Stimulated activated CD8-positive, alpha-beta memory T cell treated with anti-CD3 and anti-CD28 coated beads, Interleukin-7, amount 100 ng/mL, for 1 hour (primary cell): ENCODE data around the gene NOSTRIN.
"Not testable (repeated sequence)": the region's sequence is repeated elsewhere in the genome, so short reads cannot be mapped to it uniquely, and the experiment has no call there.

ENCODE experiments used
- DNase-seq, 2 donors: peaks; one replicate each; pipeline ENCODE4 v3.0.0-alpha.2; 2020; ENCODE audit warnings: low read depth in 2 of 2

Gene NOSTRIN

GRCh38 chr2:168801961-168802858, at the start of gene NOSTRIN:
Gene NOSTRIN (plus strand): TSS chr2:168802637. CDS start chr2:168802647, 10 bp downstream.
- DNase-seq, result no peak

- no peak for DNase-seq
These were observed 48.6 kb upstream of the NOSTRIN start for GRCh38 chr2:168753765-168754329.

GRCh38 chr2:168757223-168757622, 45.2 kb upstream of the NOSTRIN start:
- no peak for DNase-seq

GRCh38 chr2:168758970-168759820, 43.2 kb upstream of the NOSTRIN start:
- no peak for DNase-seq

- no peak for DNase-seq
These were observed 37.0 kb upstream of the NOSTRIN start for GRCh38 chr2:168765401-168765800.

- no peak for DNase-seq
These were observed 35.8 kb upstream of the NOSTRIN start for GRCh38 chr2:168766600-168766999.

- DNase-seq, result no peak
These were observed 35.2 kb upstream of the NOSTRIN start for GRCh38 chr2:168767258-168767657.

GRCh38 chr2:168768357-168768756, 34.1 kb upstream of the NOSTRIN start:
- not testable (repeated sequence) for DNase-seq

- no peak for DNase-seq
These were observed 31.6 kb upstream of the NOSTRIN start for GRCh38 chr2:168770796-168771195.

- DNase-seq, result no peak
These were observed 29.7 kb upstream of the NOSTRIN start for GRCh38 chr2:168772704-168773103.

GRCh38 chr2:168773128-168773527, 29.3 kb upstream of the NOSTRIN start:
- DNase-seq, result no peak

GRCh38 chr2:168773719-168774521, 28.5 kb upstream of the NOSTRIN start:
- no peak for DNase-seq

GRCh38 chr2:168775837-168776236, 26.6 kb upstream of the NOSTRIN start:
- no peak for DNase-seq

GRCh38 chr2:168780669-168781071, 21.8 kb upstream of the NOSTRIN start:
- no peak for DNase-seq

- no peak for DNase-seq
These were observed 21.1 kb upstream of the NOSTRIN start for GRCh38 chr2:168781191-168781817.

GRCh38 chr2:168782271-168782670, 20.2 kb upstream of the NOSTRIN start:
- no peak for DNase-seq

- DNase-seq, result no peak
These were observed 17.4 kb upstream of the NOSTRIN start for GRCh38 chr2:168784993-168785392.

- no peak for DNase-seq
These were observed 15.2 kb upstream of the NOSTRIN start for GRCh38 chr2:168787098-168787781.

- no peak for DNase-seq
These were observed 14.6 kb upstream of the NOSTRIN start for GRCh38 chr2:168787782-168788376.

- no peak for DNase-seq
These were observed 12.7 kb upstream of the NOSTRIN start for GRCh38 chr2:168789776-168790175.
